Measurements from ENCODE around the gene DEFB127.

DNA sequence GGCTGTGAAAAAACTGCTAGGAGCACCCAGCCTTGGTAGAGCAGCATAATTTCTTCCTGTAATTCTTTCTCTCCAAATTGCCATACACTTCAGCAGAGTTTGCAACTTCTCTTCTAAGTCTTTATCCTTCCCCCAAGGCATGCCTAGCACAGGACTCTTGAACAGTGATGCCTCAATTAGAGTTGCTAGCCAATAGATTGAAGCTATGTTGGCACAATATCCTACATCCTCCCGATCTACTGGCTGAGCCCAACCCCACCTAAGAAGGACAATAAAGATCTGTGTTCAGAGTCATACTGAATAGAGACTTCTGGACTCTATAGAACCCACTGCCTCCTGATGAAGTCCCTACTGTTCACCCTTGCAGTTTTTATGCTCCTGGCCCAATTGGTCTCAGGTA is 15.0 kb upstream of the DEFB127 start, which contains the start of gene DEFB126:
- TF ChIP-seq POLR2A (IDR thresholded peaks at IDR 0.05) = no peak
- TF ChIP-seq, protein P1, sequence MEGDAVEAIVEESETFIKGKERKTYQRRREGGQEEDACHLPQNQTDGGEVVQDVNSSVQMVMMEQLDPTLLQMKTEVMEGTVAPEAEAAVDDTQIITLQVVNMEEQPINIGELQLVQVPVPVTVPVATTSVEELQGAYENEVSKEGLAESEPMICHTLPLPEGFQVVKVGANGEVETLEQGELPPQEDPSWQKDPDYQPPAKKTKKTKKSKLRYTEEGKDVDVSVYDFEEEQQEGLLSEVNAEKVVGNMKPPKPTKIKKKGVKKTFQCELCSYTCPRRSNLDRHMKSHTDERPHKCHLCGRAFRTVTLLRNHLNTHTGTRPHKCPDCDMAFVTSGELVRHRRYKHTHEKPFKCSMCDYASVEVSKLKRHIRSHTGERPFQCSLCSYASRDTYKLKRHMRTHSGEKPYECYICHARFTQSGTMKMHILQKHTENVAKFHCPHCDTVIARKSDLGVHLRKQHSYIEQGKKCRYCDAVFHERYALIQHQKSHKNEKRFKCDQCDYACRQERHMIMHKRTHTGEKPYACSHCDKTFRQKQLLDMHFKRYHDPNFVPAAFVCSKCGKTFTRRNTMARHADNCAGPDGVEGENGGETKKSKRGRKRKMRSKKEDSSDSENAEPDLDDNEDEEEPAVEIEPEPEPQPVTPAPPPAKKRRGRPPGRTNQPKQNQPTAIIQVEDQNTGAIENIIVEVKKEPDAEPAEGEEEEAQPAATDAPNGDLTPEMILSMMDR (IDR thresholded peaks at IDR 0.05) = no peak

Measured in thyroid gland (tissue), 4 donors.